ENCODE measurements around the gene MCOLN2. TPM values are rescaled to one million over a fixed set of nuclear protein-coding genes. Genes with fewer than 3 reads are reported as not detected.

The MCOLN2 gene
- total and polyA plus RNA-seq, 2 of the 8 experiments (the other 6 are each of a cell fraction or from before 2014, with no cell fraction given), result 1.7 to 6.1 TPM

DNA sequence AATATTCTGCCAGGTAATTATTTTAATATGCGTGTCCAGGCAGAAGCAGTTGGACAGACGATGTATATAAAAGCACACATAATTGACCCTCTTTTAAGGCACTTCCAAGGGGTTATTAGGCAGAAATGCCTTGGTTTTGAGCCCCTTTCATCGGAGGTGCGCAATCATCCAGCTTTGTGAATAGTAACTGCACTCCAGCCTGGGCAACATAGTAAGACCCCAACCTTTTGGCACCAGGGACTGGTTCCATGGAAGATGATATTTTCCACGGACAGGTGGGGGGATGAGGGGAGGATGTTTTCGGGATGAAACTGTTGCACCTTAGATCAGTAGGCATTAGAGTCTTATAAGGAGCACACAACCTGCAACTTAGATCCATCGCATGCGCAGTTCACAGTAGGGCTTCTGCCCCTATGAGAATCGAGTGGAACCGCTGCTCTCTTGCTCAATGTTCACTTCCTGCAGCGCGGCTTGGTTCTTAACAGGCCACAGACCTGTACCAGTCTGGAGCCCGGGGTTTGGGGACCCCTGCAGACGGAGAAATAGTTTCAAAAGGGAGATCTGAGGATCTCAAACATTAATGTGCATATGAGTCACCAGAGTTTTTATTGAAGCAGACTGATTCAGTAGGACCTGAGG, 1.8 kb upstream of the MCOLN2 start:
- Histone ChIP-seq H3K4me1 (replicated peaks in 1 of 4; ENCODE audit: control insufficient read depth in 3 of 4, insufficient read depth in 4 of 4, low read length in 3 of 4) (peaks cover 0 to 2% (median 0%) of the 10 kb centered on the region in 4 experiments; a peak in 2 of 7 replicates), H3K4me2 (ENCODE audit: insufficient read depth in 1 of 2, low read depth in 2 of 2, low read length in 2 of 2) (peak overlapping the region; percentile 73 to 84), H4K5ac (ENCODE audit: insufficient read length, low read depth, low read length) (no peak overlapping the region), H3K27ac (ENCODE audit: low read depth, low read length) (no peak overlapping the region), H3K9me3 (ENCODE audit: insufficient read depth in 2 of 2, low read depth in 1 of 2, low read length in 1 of 2) (no peaks in the 10 kb centered on the region), H2BK12ac (ENCODE audit: low read depth, low read length) (no peak overlapping the region), H2BK5ac (ENCODE audit: low read depth, low read length) (no peak overlapping the region), H3K14ac (ENCODE audit: insufficient read length) (no peak overlapping the region), H4K20me1 (replicated peaks in 1 of 2; ENCODE audit: control insufficient read depth in 1 of 2, insufficient read depth in 2 of 2, low read length in 2 of 2) (peaks cover 0 to 3% of the 10 kb centered on the region in 2 experiments), H2BK20ac (ENCODE audit: low read length) (no peak overlapping the region), H2AK5ac (ENCODE audit: low read depth, low read length) (no peak overlapping the region), H4K8ac (ENCODE audit: extremely low read depth, insufficient read depth, low read length) (no peak overlapping the region), H3K79me2 (ENCODE audit: control insufficient read depth in 1 of 2, insufficient read depth in 2 of 2, low read length in 2 of 2) (no peaks in the 10 kb centered on the region), H3K27me3 (replicated peaks in 1 of 4; ENCODE audit: control insufficient read depth in 3 of 4, extremely low read depth in 1 of 4, insufficient read depth in 3 of 4, low read length in 3 of 4) (peaks cover 19 to 43% (median 32%) of the 10 kb centered on the region in 4 experiments), H2BK120ac (replicated peaks; ENCODE audit: low read depth, low read length) (no peak overlapping the region), H3K9ac (replicated peaks in 1 of 4; ENCODE audit: extremely low read depth in 1 of 4, low read depth in 3 of 4, low read length in 3 of 4) (no peak overlapping the region), H3K4me3 (ENCODE audit: extremely low read depth in 1 of 4, insufficient read depth in 2 of 4, low read depth in 3 of 4, low read length in 4 of 4) (peak overlapping the region; percentile 37 to 64 (median 52); a peak in 7 of 8 replicates), H3K23me2 (ENCODE audit: low read depth, low read length) (peaks cover 12% of the 10 kb centered on the region), H2AFZ (ENCODE audit: low read length) (no peak overlapping the region), H3K36me3 (ENCODE audit: control insufficient read depth in 2 of 4, insufficient read depth in 4 of 4, low read length in 3 of 4) (no peaks in the 10 kb centered on the region), H3K56ac (replicated peaks; ENCODE audit: insufficient read length, low read depth, low read length) (no peak overlapping the region), H3K79me1 (ENCODE audit: low read depth, low read length) (no peaks in the 10 kb centered on the region), H3K4ac (replicated peaks; ENCODE audit: insufficient read length, low read depth, low read length) (no peak overlapping the region), H3K23ac (ENCODE audit: insufficient read length) (no peak overlapping the region), H2BK15ac (ENCODE audit: low read length) (no peak overlapping the region), H3K18ac (ENCODE audit: extremely low read depth, low read length) (no peak overlapping the region), H4K91ac (replicated peaks; ENCODE audit: insufficient read length, low read length) (no peak overlapping the region)
- POLR2A ChIA-PET (ENCODE audit: partially characterized antibody), result no interaction called here
- FAIRE-seq (no peak), DNase-seq (ENCODE audit: low read depth in 1 of 2, low spot score in 2 of 2) (no peak)
- 46% methylated on average over 14 of the region's 14 CpGs; no CpG with 5 or more reads in 1 of the 2 experiments for WGBS, 2 experiments (ENCODE audit: extremely low coverage in 1 of 2, insufficient coverage in 1 of 2, insufficient read length in 1 of 2, insufficient replicate concordance in 2 of 2, low coverage in 1 of 2, low lambda C conversion rate in 2 of 2, missing lambda C conversion rate in 1 of 2)
- peak; percentile 57 for TF ChIP-seq CEBPB (IDR thresholded peaks at IDR 0.05; ENCODE audit: low read depth, low read length)
- TF ChIP-seq ASH2L (IDR thresholded peaks at IDR 0.05; ENCODE audit: low read length), result peak; percentile 4
- no peak for TF ChIP-seq MAFK (IDR thresholded peaks at IDR 0.05; ENCODE audit: low read depth, low read length)
- CTCF ChIA-PET (ENCODE audit: partially characterized antibody), result no interaction called here

Data from H1 (cell line).